Ovary (tissue), 3 donors: Measurements from ENCODE around the gene C2CD3.

Experiments
- CTCF ChIP-seq, 3 donors: fragments of 450-650 bp in 2 of 3; fragments of 200-600 bp in 1 of 3; IDR thresholded peaks; one replicate each; pipeline versions ENCODE4 v1.5.1 to v1.8.0; 2016 to 2022; ENCODE audit warnings: antibody characterized with exemption in 3 of 3, mild to moderate bottlenecking in 1 of 3
- EP300 ChIP-seq: sonication (generic); formaldehyde crosslinking; IDR thresholded peaks from one replicate; pipeline ENCODE4 v1.6.1; 2017; ENCODE audit warnings: antibody characterized with exemption
- POLR2A ChIP-seq: fragments of 450-650 bp; IDR thresholded peaks from one replicate; pipeline ENCODE4 v1.6.1; 2017; ENCODE audit warnings: antibody characterized with exemption, mild to moderate bottlenecking, moderate library complexity
- donor health status: DM: no; HTN: no; CAD: no.

GRCh38 chr11:74011360-74012073, 159.3 kb downstream of the C2CD3 start:
- TF ChIP-seq CTCF (IDR thresholded peaks at IDR 0.05) (no peak), EP300 (no peak), POLR2A (no peak)
